H9 (cell line): ENCODE data around the gene PRKCZ. TPM values are rescaled to one million over a fixed set of nuclear protein-coding genes. Genes with fewer than 3 reads are reported as not detected.

Experiments
- DNase-seq: peaks from one replicate; pipeline ENCODE4 v3.0.0-alpha.2; 2017
- H2AFZ ChIP-seq: one replicate; pipeline ENCODE4 v1.6.1; 2013; ENCODE audit warnings: mild to moderate bottlenecking, low read length, control low read depth, moderate library complexity
- H2AK5ac ChIP-seq: 2 replicates; pipeline ENCODE4 v1.6.1; 2013; ENCODE audit warnings: low read length, control low read depth, mixed read lengths; ENCODE audit not compliant: insufficient read length
- H2BK120ac ChIP-seq: one replicate; pipeline ENCODE4 v1.6.1; 2013; ENCODE audit warnings: low read depth, mild to moderate bottlenecking, low read length, control low read depth, inconsistent platforms; ENCODE audit not compliant: poor library complexity, severe bottlenecking
- H2BK12ac ChIP-seq: 2 replicates; pipeline ENCODE4 v1.6.1; 2013; ENCODE audit warnings: low read length, control low read depth, mixed read lengths, low read depth; ENCODE audit not compliant: insufficient read length
- H2BK15ac ChIP-seq: 2 replicates; pipeline ENCODE4 v1.6.1; 2013; ENCODE audit warnings: low read depth, low read length, control low read depth
- H2BK20ac ChIP-seq: one replicate; pipeline ENCODE4 v1.6.1; 2013; ENCODE audit warnings: low read depth, mild to moderate bottlenecking, low read length, control low read depth, inconsistent platforms; ENCODE audit not compliant: poor library complexity, severe bottlenecking
- H2BK5ac ChIP-seq: 2 replicates; pipeline ENCODE4 v1.6.1; 2013; ENCODE audit warnings: low read length, control low read depth, mixed read lengths; ENCODE audit not compliant: insufficient read length
- H3K14ac ChIP-seq: 2 replicates; pipeline ENCODE4 v1.6.1; 2013; ENCODE audit warnings: low read length, control low read depth; ENCODE audit not compliant: insufficient read depth
- H3K18ac ChIP-seq: 2 replicates; pipeline ENCODE4 v1.6.1; 2013; ENCODE audit warnings: low read depth, mild to moderate bottlenecking, mixed read lengths, low read length, control low read depth; ENCODE audit not compliant: insufficient read length
- H3K23ac ChIP-seq: 2 replicates; pipeline ENCODE4 v1.6.1; 2013; ENCODE audit warnings: low read length, control low read depth, mixed read lengths, low read depth; ENCODE audit not compliant: insufficient read length
- H3K23me2 ChIP-seq: 2 replicates; pipeline ENCODE4 v1.6.1; 2013; ENCODE audit warnings: low read depth, mild to moderate bottlenecking, mixed read lengths, low read length, control low read depth; ENCODE audit not compliant: insufficient read length, poor library complexity, severe bottlenecking
- H3K27ac ChIP-seq: 2 replicates; pipeline ENCODE4 v1.5.1; 2013; ENCODE audit warnings: low read length, control low read depth, mixed read lengths, low read depth; ENCODE audit not compliant: insufficient read length
- H3K27me3 ChIP-seq: 2 replicates; pipeline ENCODE4 v1.6.1; 2013; ENCODE audit warnings: low read length, control low read depth, inconsistent platforms; ENCODE audit not compliant: insufficient read depth
- H3K4ac ChIP-seq: 2 replicates; pipeline ENCODE4 v1.6.1; 2013; ENCODE audit warnings: low read depth, mild to moderate bottlenecking, control low read depth, inconsistent platforms, low read length, moderate library complexity
- H3K4me1 ChIP-seq: 2 replicates; pipeline ENCODE4 v1.6.1; 2013; ENCODE audit warnings: low read length, control low read depth, inconsistent platforms; ENCODE audit not compliant: insufficient read depth
- H3K4me2 ChIP-seq: 2 replicates; pipeline ENCODE4 v1.6.1; 2013; ENCODE audit warnings: low read length, control low read depth, mixed read lengths; ENCODE audit not compliant: insufficient read length, insufficient read depth
- H3K56ac ChIP-seq: 2 replicates; pipeline ENCODE4 v1.6.1; 2013; ENCODE audit warnings: low read depth, mild to moderate bottlenecking, mixed read lengths, low read length, control low read depth; ENCODE audit not compliant: insufficient read length
- H3K79me1 ChIP-seq: 2 replicates; pipeline ENCODE4 v1.6.1; 2013; ENCODE audit warnings: low read depth, mild to moderate bottlenecking, moderate library complexity, low read length, control low read depth, inconsistent platforms; ENCODE audit not compliant: insufficient read depth, poor library complexity, severe bottlenecking
- H3K79me2 ChIP-seq: 2 replicates; pipeline ENCODE4 v1.6.1; 2013; ENCODE audit warnings: low read length, control low read depth, inconsistent platforms; ENCODE audit not compliant: insufficient read depth
- H3K9ac ChIP-seq: 2 replicates; pipeline ENCODE4 v1.6.1; 2013; ENCODE audit warnings: low read length, control low read depth, mixed read lengths; ENCODE audit not compliant: insufficient read length; ENCODE audit errors: extremely low read depth
- H3K9me3 ChIP-seq: one replicate; pipeline ENCODE4 v1.6.1; 2013; ENCODE audit warnings: low read depth, low read length, inconsistent platforms; ENCODE audit not compliant: control insufficient read depth
- H3T11ph ChIP-seq: one replicate; pipeline ENCODE4 v1.6.1; 2013; ENCODE audit warnings: mild to moderate bottlenecking, low read length, control low read depth, inconsistent platforms
- H4K20me1 ChIP-seq: one replicate; pipeline ENCODE4 v1.6.1; 2013; ENCODE audit not compliant: control insufficient read depth, insufficient read length, insufficient read depth
- H4K5ac ChIP-seq: 2 replicates; pipeline ENCODE4 v1.6.1; 2013; ENCODE audit warnings: low read depth, mild to moderate bottlenecking, mixed read lengths, low read length, control low read depth; ENCODE audit not compliant: insufficient read length
- H4K8ac ChIP-seq: replicated peaks from 2 replicates; pipeline ENCODE4 v1.6.1; 2013; ENCODE audit warnings: low read length, control low read depth, mixed read lengths, low read depth; ENCODE audit not compliant: insufficient read length
- H4K91ac ChIP-seq: 2 replicates; pipeline ENCODE4 v1.6.1; 2013; ENCODE audit warnings: low read depth, mild to moderate bottlenecking, moderate library complexity, mixed read lengths, low read length, control low read depth; ENCODE audit not compliant: insufficient read length
- H3K27ac Mint-ChIP-seq, 3 experiments: 2 replicates in 2 of 3; 3 replicates in 1 of 3; pipeline ENCODE4 v1.8.0; 2020 to 2021; ENCODE audit warnings: mixed read lengths in 3 of 3, mild to moderate bottlenecking in 1 of 3, moderate library complexity in 1 of 3
- H3K27me3 Mint-ChIP-seq: 2 replicates; pipeline ENCODE4 v1.8.0; 2021; ENCODE audit warnings: low read depth, mild to moderate bottlenecking, moderate library complexity, mixed read lengths
- H3K36me3 Mint-ChIP-seq, 3 experiments: 2 replicates in 2 of 3; 3 replicates in 1 of 3; pipeline ENCODE4 v1.8.0; 2020 to 2021; ENCODE audit warnings: low read depth in 3 of 3, mixed read lengths in 3 of 3; ENCODE audit not compliant: insufficient read depth in 1 of 3
- H3K4me1 Mint-ChIP-seq, 2 experiments: 2 replicates each; pipeline ENCODE4 v1.8.0; 2020; ENCODE audit warnings: mixed read lengths in 2 of 2
- H3K4me3 Mint-ChIP-seq, 2 experiments: 2 replicates in 1 of 2; 3 replicates in 1 of 2; pipeline ENCODE4 v1.8.0; 2020 to 2021; ENCODE audit warnings: mild to moderate bottlenecking in 2 of 2, mixed read lengths in 2 of 2, moderate library complexity in 1 of 2
- H3K9me3 Mint-ChIP-seq, 2 experiments: 2 replicates in 1 of 2; 3 replicates in 1 of 2; pipeline ENCODE4 v1.8.0; 2020; ENCODE audit warnings: mild to moderate bottlenecking in 2 of 2, mixed read lengths in 2 of 2, moderate library complexity in 1 of 2
- CTCF ChIP-seq: fragments of 200-600 bp; sonication (generic); conservative IDR thresholded peaks from 3 replicates; pipeline ENCODE4 v1.8.0; 2021; ENCODE audit warnings: antibody characterized with exemption, mild to moderate bottlenecking
- WGBS: extraction: QIAGEN DNeasy Blood & Tissue Kit; methylation state at CpG from one replicate; pipeline ENCODE4 v1.1.7; 2013; ENCODE audit warnings: missing lambda C conversion rate, low lambda C conversion rate, mixed read lengths; ENCODE audit not compliant: insufficient read length; ENCODE audit errors: extremely low coverage; 5-methylcytosine and 5-hydroxymethylcytosine counted together
- total RNA-seq: library from RNA; stranded (reverse); gene quantifications from 2 replicates; pipeline ENCODE4 v1.2.1, GENCODE V29; 2021

PRKCZ gene
- total RNA-seq, 1 experiment from 2014 or later, result 48.4 TPM

GRCh38 chr1:2097386-2098300, 47.4 kb downstream of the PRKCZ start:
- H3K18ac ChIP-seq, result no peak overlapping the region
- DNase-seq, result no peak
- no peak overlapping the region for H2AK5ac ChIP-seq
- H3K4me2 ChIP-seq, result no peak overlapping the region
- Mint-ChIP-seq H3K4me3 (no peak overlapping the region), H3K36me3 (peaks cover 10 to 19% (median 15%) of the 10 kb centered on the region in 3 experiments), H3K27me3 (no peaks in the 10 kb centered on the region), H3K4me1 (peaks cover 4 to 7% of the 10 kb centered on the region in 2 experiments; a peak in 3 of 4 replicates), H3K27ac (peak overlapping the region in 1 of 3 experiments; percentile 15; a peak in 1 of 7 replicates), H3K9me3 (peaks cover 3 to 6% of the 10 kb centered on the region in 2 experiments; a peak in 4 of 5 replicates)
- H4K91ac ChIP-seq, result no peak overlapping the region
- H3K4me1 ChIP-seq, result no peaks in the 10 kb centered on the region
- no peak overlapping the region for H3K4ac ChIP-seq
- H2AFZ ChIP-seq, result no peak overlapping the region
- H4K8ac ChIP-seq, result no peak overlapping the region
- no peaks in the 10 kb centered on the region for H4K20me1 ChIP-seq
- H3K23me2 ChIP-seq, result no peaks in the 10 kb centered on the region
- H3K79me2 ChIP-seq, result no peaks in the 10 kb centered on the region
- no peak overlapping the region for H3K56ac ChIP-seq
- H3K23ac ChIP-seq, result no peak overlapping the region
- H2BK15ac ChIP-seq, result no peak overlapping the region
- TF ChIP-seq CTCF, result no peak
- H2BK120ac ChIP-seq, result no peak overlapping the region
- no peak overlapping the region for H2BK20ac ChIP-seq
- no peak overlapping the region for H4K5ac ChIP-seq
- no peaks in the 10 kb centered on the region for H3K79me1 ChIP-seq
- no peak overlapping the region for H2BK12ac ChIP-seq
- H3K14ac ChIP-seq, result no peak overlapping the region
- no peaks in the 10 kb centered on the region for H3K9me3 ChIP-seq
- no peak overlapping the region for H3K27ac ChIP-seq
- H2BK5ac ChIP-seq, result no peak overlapping the region
- WGBS, result no CpG with 5 or more reads among the region's 26 CpGs
- H3K9ac ChIP-seq, result no peak overlapping the region
- no peak overlapping the region for H3T11ph ChIP-seq
- H3K27me3 ChIP-seq, result no peaks in the 10 kb centered on the region
